ENCODE data around the gene GOLGA6C.
"Not testable (repeated sequence)": the region's sequence is repeated elsewhere in the genome, so short reads cannot be mapped to it uniquely, and the experiment has no call there.

GOLGA6C gene

GRCh38 chr15:75313116-75313845, 55.1 kb downstream of the GOLGA6C start:
- in situ Hi-C loops (cut with HindIII; ENCODE audit: low sequenced_read_pairs): no loop called here
- no peak overlapping the region for H3K4me3 ChIP-seq (ENCODE audit: low read depth, low read length)
- TF ChIP-seq, protein P1, sequence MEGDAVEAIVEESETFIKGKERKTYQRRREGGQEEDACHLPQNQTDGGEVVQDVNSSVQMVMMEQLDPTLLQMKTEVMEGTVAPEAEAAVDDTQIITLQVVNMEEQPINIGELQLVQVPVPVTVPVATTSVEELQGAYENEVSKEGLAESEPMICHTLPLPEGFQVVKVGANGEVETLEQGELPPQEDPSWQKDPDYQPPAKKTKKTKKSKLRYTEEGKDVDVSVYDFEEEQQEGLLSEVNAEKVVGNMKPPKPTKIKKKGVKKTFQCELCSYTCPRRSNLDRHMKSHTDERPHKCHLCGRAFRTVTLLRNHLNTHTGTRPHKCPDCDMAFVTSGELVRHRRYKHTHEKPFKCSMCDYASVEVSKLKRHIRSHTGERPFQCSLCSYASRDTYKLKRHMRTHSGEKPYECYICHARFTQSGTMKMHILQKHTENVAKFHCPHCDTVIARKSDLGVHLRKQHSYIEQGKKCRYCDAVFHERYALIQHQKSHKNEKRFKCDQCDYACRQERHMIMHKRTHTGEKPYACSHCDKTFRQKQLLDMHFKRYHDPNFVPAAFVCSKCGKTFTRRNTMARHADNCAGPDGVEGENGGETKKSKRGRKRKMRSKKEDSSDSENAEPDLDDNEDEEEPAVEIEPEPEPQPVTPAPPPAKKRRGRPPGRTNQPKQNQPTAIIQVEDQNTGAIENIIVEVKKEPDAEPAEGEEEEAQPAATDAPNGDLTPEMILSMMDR (IDR thresholded peaks at IDR 0.05; ENCODE audit: low read depth, low read length): no peak
- no peak for DNase-seq (ENCODE audit: low read depth, low spot score)

- DNase-seq (ENCODE audit: low read depth, low spot score): no peak
- TF ChIP-seq, protein P1 (IDR thresholded peaks at IDR 0.05; ENCODE audit: low read depth, low read length): no peak
- in situ Hi-C loops (cut with HindIII; ENCODE audit: low sequenced_read_pairs): no loop called here
- H3K4me3 ChIP-seq (ENCODE audit: low read depth, low read length): no peak overlapping the region
Observed at GRCh38 chr15:75314552-75315290, 56.6 kb downstream of the GOLGA6C start.

GRCh38 chr15:75319231-75319897, 61.2 kb downstream of the GOLGA6C start:
- DNase-seq (ENCODE audit: low read depth, low spot score); in situ Hi-C loops (cut with HindIII; ENCODE audit: low sequenced_read_pairs): not testable (repeated sequence)

More at GRCh38 chr15:75319231-75319897, 61.2 kb downstream of the GOLGA6C start:
- H3K4me3 ChIP-seq (ENCODE audit: low read depth, low read length): not testable (repeated sequence)

All from astrocyte of the spinal cord (primary cell).